Astrocyte (in vitro differentiated cells and primary cell): ENCODE measurements around the gene MCF2L2. TPM values are rescaled to one million over a fixed set of nuclear protein-coding genes. Genes with fewer than 3 reads are reported as not detected.

ENCODE experiments used
- DNase-seq: peaks from one replicate; pipeline ENCODE4 v3.0.0-alpha.2; 2010; ENCODE audit warnings: low read depth
- FAIRE-seq: peaks from 2 replicates; lab custom pipeline; 2011; peaks lifted over from hg19 to GRCh38; lab: Jason Lieb, UNC
- H2AFZ ChIP-seq: 2 replicates; pipeline ENCODE4 v1.6.0; 2012; ENCODE audit warnings: low read depth, low read length, inconsistent platforms
- H3K27ac ChIP-seq: 2 replicates; pipeline ENCODE4 v1.5.1; 2011; ENCODE audit warnings: low read depth, low read length, inconsistent platforms
- H3K27me3 ChIP-seq: 2 replicates; pipeline ENCODE4 v1.6.0; 2011; ENCODE audit warnings: low read length, inconsistent platforms; ENCODE audit not compliant: insufficient read depth
- H3K36me3 ChIP-seq: 2 replicates; pipeline ENCODE4 v1.5.1; 2011; ENCODE audit warnings: low read length, inconsistent platforms; ENCODE audit not compliant: insufficient read depth
- H3K4me1 ChIP-seq: 2 replicates; pipeline ENCODE4 v1.5.1; 2011; ENCODE audit warnings: low read length, inconsistent platforms; ENCODE audit not compliant: insufficient read depth
- H3K4me2 ChIP-seq: 2 replicates; pipeline ENCODE4 v1.6.0; 2012; ENCODE audit warnings: low read length, inconsistent platforms
- H3K4me3 ChIP-seq: 2 replicates; pipeline ENCODE4 v1.5.1; 2011; ENCODE audit warnings: low read depth, mild to moderate bottlenecking, low read length, inconsistent platforms; ENCODE audit not compliant: insufficient read depth
- H3K79me2 ChIP-seq: 2 replicates; pipeline ENCODE4 v1.6.0; 2012; ENCODE audit warnings: mild to moderate bottlenecking, low read length, inconsistent platforms; ENCODE audit not compliant: insufficient read depth
- H3K9ac ChIP-seq: 2 replicates; pipeline ENCODE4 v1.6.0; 2012; ENCODE audit warnings: mild to moderate bottlenecking, low read length, inconsistent platforms
- H3K9me3 ChIP-seq: 2 replicates; pipeline ENCODE4 v1.5.1; 2012; ENCODE audit warnings: low read depth, mild to moderate bottlenecking, low read length, inconsistent platforms; ENCODE audit not compliant: insufficient read depth
- H4K20me1 ChIP-seq: 2 replicates; pipeline ENCODE4 v1.6.0; 2012; ENCODE audit warnings: low read length, inconsistent platforms; ENCODE audit not compliant: insufficient read depth
- H3K27ac Mint-ChIP-seq: one replicate; pipeline ENCODE4 v1.8.0; 2021; ENCODE audit warnings: mild to moderate bottlenecking, mixed read lengths; ENCODE audit not compliant: unreplicated experiment
- H3K27me3 Mint-ChIP-seq: one replicate; pipeline ENCODE4 v1.8.0; 2021; ENCODE audit warnings: low read depth, mixed read lengths; ENCODE audit not compliant: unreplicated experiment
- H3K36me3 Mint-ChIP-seq: one replicate; pipeline ENCODE4 v1.8.0; 2021; ENCODE audit warnings: low read depth, mixed read lengths; ENCODE audit not compliant: unreplicated experiment
- H3K4me1 Mint-ChIP-seq: one replicate; pipeline ENCODE4 v1.8.0; 2021; ENCODE audit warnings: low read depth, mixed read lengths; ENCODE audit not compliant: unreplicated experiment
- H3K4me3 Mint-ChIP-seq: one replicate; pipeline ENCODE4 v1.8.0; 2021; ENCODE audit warnings: mild to moderate bottlenecking, moderate library complexity, mixed read lengths; ENCODE audit not compliant: unreplicated experiment
- H3K9me3 Mint-ChIP-seq: one replicate; pipeline ENCODE4 v1.8.0; 2021; ENCODE audit warnings: mild to moderate bottlenecking, mixed read lengths; ENCODE audit not compliant: unreplicated experiment
- EZH2 ChIP-seq: IDR thresholded peaks from 2 replicates; pipeline ENCODE4 v1.6.1; 2012; ENCODE audit warnings: mild to moderate bottlenecking, low read length, inconsistent platforms; ENCODE audit not compliant: insufficient read depth
- total RNA-seq: library from RNA; stranded (reverse); gene quantifications from 2 replicates; pipeline ENCODE4 v1.2.1, GENCODE V29; 2021
- TF ChIP-seq, protein P1 (sequence below): IDR thresholded peaks from 2 replicates; pipeline ENCODE4 v1.5.1; 2011; ENCODE audit warnings: low read depth, mild to moderate bottlenecking, inconsistent platforms, low read length, moderate library complexity; ENCODE audit not compliant: insufficient read depth

The MCF2L2 gene
- total RNA-seq, 1 donor from 2014 or later = 0.89 TPM

DNA sequence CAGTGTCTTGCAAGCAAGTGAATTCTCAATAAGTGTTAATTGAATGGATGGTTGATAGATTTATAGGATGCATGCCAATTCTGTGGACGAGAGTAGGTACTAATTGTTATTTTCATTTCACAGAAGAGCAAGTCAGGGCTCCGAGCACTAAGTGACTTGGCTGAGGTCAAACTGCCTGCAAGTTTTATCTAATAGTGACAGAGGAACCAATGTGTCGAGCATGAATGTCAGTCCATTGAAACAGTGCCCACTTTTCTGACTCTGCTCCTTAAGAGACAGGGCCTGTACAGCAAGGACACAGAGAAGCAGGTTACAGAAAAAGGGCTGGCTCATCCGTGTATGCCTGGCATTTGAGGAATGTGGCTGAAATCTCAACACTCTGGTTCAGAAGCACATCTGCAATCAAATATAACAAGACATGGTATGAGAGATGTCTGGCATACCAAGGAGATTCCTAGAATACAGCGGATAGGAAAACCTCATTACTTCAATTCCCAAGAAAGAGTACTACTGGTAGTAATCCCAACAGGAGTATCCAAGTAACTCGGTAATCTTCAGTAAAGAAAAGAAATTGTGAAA is 181.3 kb downstream of the MCF2L2 start:
- no peaks in the 10 kb centered on the region for H3K36me3 ChIP-seq
- TF ChIP-seq, protein P1, sequence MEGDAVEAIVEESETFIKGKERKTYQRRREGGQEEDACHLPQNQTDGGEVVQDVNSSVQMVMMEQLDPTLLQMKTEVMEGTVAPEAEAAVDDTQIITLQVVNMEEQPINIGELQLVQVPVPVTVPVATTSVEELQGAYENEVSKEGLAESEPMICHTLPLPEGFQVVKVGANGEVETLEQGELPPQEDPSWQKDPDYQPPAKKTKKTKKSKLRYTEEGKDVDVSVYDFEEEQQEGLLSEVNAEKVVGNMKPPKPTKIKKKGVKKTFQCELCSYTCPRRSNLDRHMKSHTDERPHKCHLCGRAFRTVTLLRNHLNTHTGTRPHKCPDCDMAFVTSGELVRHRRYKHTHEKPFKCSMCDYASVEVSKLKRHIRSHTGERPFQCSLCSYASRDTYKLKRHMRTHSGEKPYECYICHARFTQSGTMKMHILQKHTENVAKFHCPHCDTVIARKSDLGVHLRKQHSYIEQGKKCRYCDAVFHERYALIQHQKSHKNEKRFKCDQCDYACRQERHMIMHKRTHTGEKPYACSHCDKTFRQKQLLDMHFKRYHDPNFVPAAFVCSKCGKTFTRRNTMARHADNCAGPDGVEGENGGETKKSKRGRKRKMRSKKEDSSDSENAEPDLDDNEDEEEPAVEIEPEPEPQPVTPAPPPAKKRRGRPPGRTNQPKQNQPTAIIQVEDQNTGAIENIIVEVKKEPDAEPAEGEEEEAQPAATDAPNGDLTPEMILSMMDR = no peak

DNA sequence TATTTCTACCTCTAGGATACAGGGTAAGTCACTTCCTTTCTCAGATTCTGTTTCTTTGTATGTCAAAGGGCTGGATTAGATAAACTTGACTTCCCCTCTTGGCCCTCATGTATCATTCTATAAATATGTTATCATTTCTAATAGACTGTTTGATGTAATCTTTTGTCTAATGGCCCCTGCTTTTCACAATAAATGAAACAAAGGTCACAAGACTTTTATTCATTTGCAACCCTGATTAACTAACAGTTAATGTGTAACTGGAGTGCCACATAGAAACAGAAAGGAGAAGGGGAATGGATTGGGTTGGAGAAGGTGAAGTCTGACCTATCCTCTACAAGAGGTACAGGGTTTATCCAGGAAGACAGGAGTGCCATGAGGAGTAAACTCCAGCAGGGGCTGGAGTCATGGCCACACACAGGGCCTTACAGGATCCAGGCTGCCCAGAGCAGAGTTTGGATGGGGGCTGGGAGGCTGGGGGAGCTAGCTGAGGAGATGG is 183.4 kb downstream of the MCF2L2 start:
- Histone ChIP-seq H3K9ac (no peak overlapping the region), H4K20me1 (no peaks in the 10 kb centered on the region), H3K27me3 (no peaks in the 10 kb centered on the region), H3K27ac (no peak overlapping the region), H3K36me3 (no peaks in the 10 kb centered on the region), H3K79me2 (no peaks in the 10 kb centered on the region), H3K4me1 (no peaks in the 10 kb centered on the region), H3K4me2 (no peak overlapping the region), H3K4me3 (no peak overlapping the region), H2AFZ (no peak overlapping the region), H3K9me3 (peaks cover 9% of the 10 kb centered on the region)
- no peak for TF ChIP-seq EZH2
- TF ChIP-seq, protein P1 = no peak
- Mint-ChIP-seq H3K4me3 (no peak overlapping the region), H3K36me3 (peaks cover 7% of the 10 kb centered on the region), H3K27ac (no peak overlapping the region), H3K27me3 (peaks cover under 1% of the 10 kb centered on the region), H3K4me1 (peaks cover 14% of the 10 kb centered on the region), H3K9me3 (peaks cover 20% of the 10 kb centered on the region)
- no peak for DNase-seq
- no peak for FAIRE-seq

More for the DNA sequence above, 181.3 kb downstream of the MCF2L2 start:
- DNase-seq (peak; percentile 17), FAIRE-seq (no peak)
- Mint-ChIP-seq H3K27me3 (peaks cover 3% of the 10 kb centered on the region), H3K4me1 (peaks cover 14% of the 10 kb centered on the region), H3K9me3 (peaks cover 12% of the 10 kb centered on the region), H3K36me3 (peaks cover 2% of the 10 kb centered on the region), H3K4me3 (no peak overlapping the region), H3K27ac (no peak overlapping the region)
- Histone ChIP-seq H2AFZ (no peak overlapping the region), H4K20me1 (no peaks in the 10 kb centered on the region), H3K4me1 (no peaks in the 10 kb centered on the region), H3K27me3 (no peaks in the 10 kb centered on the region), H3K4me3 (no peak overlapping the region), H3K4me2 (no peak overlapping the region), H3K9ac (no peak overlapping the region), H3K79me2 (no peaks in the 10 kb centered on the region), H3K27ac (no peak overlapping the region), H3K9me3 (peaks cover 8% of the 10 kb centered on the region)

DNA sequence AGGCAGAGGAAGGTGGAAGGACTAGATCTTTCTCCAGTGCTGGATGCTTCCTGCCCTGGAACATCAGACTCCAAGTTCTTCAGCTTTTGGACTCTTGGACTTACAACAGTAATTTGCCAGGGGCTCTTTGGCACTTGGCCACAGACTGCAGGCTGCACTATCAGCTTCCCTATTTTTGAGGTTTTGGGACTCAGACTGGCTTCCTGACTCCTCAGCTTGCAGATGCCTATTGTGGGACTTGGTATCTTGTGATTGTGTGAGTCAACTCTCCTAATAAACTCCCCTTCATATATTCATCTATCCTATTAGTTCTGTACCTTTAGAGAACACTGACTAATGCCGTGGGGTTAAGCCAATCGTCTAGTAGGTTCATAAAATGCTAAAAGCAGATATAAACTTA is 184.2 kb downstream of the MCF2L2 start:
- no peak overlapping the region for H3K27ac Mint-ChIP-seq
- peak; percentile 23 for DNase-seq
- Histone ChIP-seq H4K20me1 (no peaks in the 10 kb centered on the region), H3K9me3 (peaks cover 9% of the 10 kb centered on the region), H3K27me3 (peaks cover 5% of the 10 kb centered on the region), H3K4me2 (no peak overlapping the region), H3K36me3 (no peaks in the 10 kb centered on the region), H2AFZ (no peak overlapping the region), H3K79me2 (no peaks in the 10 kb centered on the region), H3K4me3 (no peak overlapping the region), H3K27ac (no peak overlapping the region), H3K4me1 (no peaks in the 10 kb centered on the region), H3K9ac (no peak overlapping the region)
- FAIRE-seq = no peak
- peaks cover 14% of the 10 kb centered on the region for H3K4me1 Mint-ChIP-seq
- H3K36me3 Mint-ChIP-seq = peaks cover 7% of the 10 kb centered on the region
- no peak overlapping the region for H3K4me3 Mint-ChIP-seq
- H3K27me3 Mint-ChIP-seq = peaks cover 6% of the 10 kb centered on the region
- no peak for TF ChIP-seq EZH2
- TF ChIP-seq, protein P1 = no peak
- H3K9me3 Mint-ChIP-seq = peaks cover 20% of the 10 kb centered on the region
